ENCODE measurements around the gene JAZF1.

JAZF1 gene

DNA sequence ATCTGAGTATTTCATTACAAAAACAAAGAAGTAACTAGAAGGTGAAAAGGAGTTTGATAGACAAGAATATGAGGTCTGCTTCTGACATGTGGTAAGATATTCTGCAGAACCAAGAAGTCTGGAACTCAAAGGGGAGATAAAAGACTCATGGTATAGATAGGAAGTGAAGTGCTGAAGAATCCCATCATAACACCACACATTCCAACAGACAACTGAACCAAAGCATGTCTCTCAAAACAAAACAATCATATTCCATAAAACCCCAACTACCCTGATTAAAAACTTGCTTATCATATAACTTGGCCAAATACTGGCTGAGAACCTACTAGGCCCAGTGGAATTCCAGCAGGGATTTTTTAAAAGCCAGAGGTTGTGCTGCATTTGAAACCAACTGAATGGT, 178.7 kb downstream of the JAZF1 start:
- DNase-seq, result no peak

- DNase-seq, result no peak
These were observed 180.8 kb downstream of the JAZF1 start for GRCh38 chr7:27999829-28000228.

DNA sequence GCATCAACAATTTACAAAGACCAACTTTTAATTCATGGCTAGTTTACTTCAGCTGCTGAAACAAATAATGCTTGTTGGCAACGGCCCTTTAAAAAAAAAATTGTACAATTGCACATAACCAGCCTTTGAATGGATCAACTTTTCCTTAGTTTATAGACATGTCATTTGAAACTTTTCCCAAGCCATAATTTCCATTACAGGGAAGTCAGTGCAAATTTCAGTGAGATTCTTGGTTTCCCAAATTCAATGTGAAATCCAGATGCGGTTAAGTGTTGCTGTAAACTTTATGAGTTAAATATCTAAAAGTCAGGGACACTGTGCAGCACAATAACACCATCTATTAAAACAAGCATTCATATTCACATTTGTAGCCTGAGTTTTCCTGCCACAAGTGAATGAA, 182.2 kb downstream of the JAZF1 start:
- DNase-seq, result no peak

DNA sequence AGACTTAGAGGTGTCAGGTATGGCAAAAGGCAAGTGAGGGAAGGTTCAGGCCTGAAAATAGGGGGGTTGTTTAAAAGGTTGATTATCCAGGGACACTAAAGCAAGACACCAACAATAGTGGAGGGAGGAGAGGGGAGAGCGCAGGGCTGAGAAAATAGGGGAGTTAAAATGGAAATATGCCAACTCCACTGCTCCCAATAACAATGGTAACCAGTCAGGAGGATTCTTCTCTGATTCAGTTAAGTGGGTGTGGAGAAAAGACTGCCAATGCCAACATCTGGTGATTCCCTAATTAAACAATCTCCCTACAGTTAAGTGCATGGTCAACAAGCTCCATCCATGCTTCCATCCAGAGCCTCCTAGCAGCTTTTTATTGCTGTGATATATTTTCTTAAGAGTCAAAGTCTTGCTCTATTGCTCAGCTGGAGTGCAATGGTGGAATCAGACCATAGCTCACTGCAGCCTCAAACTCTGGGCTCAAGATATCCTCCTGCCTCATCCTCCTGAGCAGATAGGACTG, 183.3 kb downstream of the JAZF1 start:
- no peak for DNase-seq

- no peak for DNase-seq
These were observed 184.5 kb downstream of the JAZF1 start for GRCh38 chr7:27996141-27996540.

GRCh38 chr7:27995228-27995627, 185.4 kb downstream of the JAZF1 start:
- DNase-seq, result no peak

DNA sequence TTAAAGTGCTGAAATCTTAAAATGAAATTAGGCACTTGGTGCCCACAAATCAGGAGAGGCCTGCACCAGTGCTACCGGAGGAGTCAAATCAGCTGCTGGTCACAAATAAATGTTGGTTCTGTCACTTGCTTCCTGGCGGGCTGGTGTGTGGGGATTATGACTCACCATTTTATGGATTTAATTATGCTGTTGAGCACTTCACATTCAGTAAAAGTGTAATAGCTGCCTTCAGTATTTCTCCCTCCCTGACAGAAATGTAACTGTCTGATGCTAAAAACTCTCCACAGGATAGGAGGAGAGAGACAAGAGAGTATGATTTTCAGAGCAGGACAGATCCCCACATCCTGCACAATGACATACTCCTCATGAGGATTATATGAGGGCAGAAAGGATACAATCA, 186.0 kb downstream of the JAZF1 start:
- no peak for DNase-seq

DNA sequence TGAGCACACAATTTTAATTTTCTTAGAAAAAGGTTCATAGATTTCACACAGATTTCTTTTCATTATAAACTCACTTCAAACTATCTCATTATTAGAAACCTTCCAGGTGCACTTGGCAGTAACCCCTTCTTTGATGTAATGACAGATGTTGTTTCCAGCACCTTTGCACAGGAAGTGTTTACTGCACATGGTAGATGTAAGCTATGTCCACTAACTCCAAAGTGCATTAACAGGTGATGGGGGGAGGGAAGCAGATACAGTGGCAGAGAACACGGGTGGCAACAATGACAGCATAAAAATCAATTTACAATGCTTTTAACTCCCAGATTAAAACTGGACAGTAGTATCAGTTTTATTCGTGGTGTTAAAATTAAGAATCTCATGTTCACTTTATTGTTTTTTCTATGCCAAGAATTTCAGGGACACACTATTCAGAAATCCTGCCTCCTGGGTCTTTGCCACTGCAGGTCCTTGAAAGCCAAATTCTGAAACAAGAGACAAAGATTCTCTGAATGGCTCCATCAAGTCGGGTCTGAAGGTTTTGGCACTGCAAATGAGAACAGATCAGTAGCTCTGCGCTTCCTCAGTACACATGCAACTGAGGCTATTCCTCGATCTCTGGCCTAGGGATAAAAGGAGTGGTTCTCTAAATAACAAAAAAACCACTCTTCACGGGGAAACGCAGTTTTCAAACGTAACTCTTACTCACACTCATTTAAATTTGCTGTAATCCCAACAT, 187.7 kb downstream of the JAZF1 start:
- DNase-seq, result no peak

DNA sequence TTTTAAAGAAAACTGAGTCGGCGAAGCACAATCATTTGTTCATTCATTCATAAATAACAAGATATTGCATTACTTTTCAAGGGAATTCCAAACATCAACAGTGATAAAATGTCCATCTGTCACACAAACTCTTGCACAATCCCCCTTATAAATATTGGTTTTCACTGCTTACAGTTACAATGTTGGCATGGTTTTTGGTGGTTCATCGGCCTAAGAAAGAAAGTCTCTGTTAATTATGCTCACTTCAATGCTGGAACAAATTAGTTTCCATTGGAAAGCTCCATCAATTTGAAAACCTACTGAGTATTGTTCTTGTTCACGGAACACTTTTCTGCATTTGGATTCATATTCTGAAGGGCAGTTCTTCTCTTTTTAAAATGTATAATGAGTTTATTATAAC, 188.5 kb downstream of the JAZF1 start:
- no peak for DNase-seq

- no peak for DNase-seq
These were observed 189.5 kb downstream of the JAZF1 start for GRCh38 chr7:27991006-27991528.

- no peak for DNase-seq
These were observed 204.1 kb downstream of the JAZF1 start for GRCh38 chr7:27976531-27976930.

DNA sequence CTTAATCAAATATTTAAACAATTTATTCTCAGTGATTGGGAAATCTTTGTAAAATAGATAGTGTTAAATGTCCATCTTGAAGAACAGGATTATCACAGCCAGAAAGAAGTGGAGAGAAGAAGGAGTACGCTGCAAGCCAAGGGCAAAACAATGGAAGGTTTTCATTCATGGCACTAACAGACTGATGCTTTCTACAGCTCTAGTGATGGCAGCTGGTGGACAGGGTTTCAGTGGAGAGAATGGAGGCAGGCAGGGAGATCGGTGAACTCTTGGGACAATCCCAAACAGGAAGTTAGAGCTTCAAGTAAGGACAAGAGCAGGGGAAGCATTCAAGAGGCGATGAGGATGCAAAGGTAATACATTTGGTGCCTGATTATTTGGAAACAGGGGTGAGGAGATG, 207.0 kb downstream of the JAZF1 start:
- no peak for DNase-seq

- no peak for DNase-seq
These were observed 208.3 kb downstream of the JAZF1 start for GRCh38 chr7:27972276-27972675.

- DNase-seq, result no peak
These were observed 209.3 kb downstream of the JAZF1 start for GRCh38 chr7:27971171-27971812.

- DNase-seq, result no peak
These were observed 210.2 kb downstream of the JAZF1 start for GRCh38 chr7:27970350-27970749.

DNA sequence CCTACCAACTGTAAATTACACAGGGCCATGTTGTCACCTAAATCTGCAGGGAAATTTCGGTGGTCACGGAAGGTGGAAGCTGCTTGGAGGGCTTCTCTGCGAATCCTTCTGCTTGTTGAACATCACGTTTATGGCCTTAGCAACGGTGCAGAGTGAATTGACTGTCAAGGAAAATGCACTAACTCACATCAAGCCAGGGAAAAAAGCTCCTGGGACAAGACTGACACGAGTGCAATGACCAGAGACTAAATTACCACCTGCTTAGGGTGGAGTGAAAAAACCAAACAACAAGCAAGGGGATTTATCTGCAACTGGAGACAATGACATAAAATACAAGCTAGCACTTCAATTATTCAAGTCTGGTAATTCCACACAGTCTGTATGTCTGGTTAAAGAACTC, 211.2 kb downstream of the JAZF1 start:
- no peak for DNase-seq

DNA sequence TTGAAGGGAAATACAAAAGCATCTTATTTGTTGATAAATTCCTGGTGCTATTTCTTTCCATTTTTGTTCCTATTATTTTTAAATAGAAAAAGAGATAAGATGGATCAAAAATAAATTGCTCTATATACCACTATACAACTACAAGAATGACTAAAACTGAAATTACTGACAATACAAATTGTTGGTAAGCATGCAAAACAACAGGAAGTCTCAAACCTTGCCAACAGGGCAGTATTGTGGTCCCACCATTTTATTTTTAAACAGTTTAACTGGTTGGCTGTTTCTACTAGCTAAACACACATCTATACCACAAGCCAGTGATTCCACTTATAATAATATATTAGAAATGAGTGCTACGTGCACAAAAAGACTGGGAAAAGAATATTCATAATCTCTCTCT, 213.0 kb downstream of the JAZF1 start:
- no peak for DNase-seq

DNA sequence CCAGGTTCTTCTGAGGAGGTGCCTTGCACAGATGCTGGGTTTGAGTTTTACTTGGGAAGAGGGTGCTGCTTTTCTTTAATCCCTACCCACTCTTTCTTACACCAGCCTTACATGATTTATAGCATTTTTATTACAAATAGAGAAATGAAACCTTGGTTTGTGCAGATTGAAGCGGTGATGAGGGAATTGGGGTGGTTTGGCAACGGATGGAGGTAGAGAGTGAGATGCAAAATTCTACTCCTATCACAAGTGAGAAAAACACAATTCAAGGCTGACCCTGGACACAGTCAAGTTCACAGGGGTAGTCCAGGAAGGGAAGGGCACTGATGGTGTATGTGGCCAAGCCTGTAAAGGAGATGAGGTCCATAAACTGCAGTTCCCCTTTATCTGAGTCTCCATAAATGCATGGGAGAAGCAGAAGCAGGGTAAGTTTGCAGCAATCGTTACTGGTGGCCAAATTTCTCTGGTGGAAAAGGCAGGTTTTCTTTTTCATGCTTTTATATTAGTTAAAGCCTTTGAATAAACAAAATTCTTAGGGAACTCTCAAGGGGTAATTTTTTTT, 214.3 kb downstream of the JAZF1 start:
- no peak for DNase-seq

- DNase-seq, result no peak
These were observed 214.9 kb downstream of the JAZF1 start for GRCh38 chr7:27965650-27966049.

GRCh38 chr7:27964820-27965219, 215.8 kb downstream of the JAZF1 start:
- DNase-seq, result no peak

GRCh38 chr7:27963056-27963455, 217.5 kb downstream of the JAZF1 start:
- no peak for DNase-seq

DNA sequence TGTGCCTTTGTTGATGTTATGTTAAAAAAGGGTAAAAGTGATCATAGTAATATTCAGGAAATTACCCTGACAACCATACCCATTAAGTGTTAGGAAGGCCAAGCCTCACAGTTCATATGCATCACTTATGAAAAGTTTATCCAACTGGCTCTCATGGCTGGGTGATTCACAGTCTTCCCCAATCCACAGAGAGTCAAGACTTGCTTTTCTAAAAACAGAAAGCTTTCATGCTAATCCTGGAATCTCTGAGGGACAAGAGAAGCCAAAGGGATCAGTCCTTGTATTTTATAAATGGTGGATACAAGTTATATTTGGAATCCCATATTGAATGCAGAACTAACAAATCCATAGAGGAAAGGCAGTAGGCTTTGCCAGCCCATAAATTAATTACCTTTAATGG, 218.3 kb downstream of the JAZF1 start:
- no peak for DNase-seq

- no peak for DNase-seq
These were observed 219.3 kb downstream of the JAZF1 start for GRCh38 chr7:27961255-27961654.

- no peak for DNase-seq
These were observed 220.2 kb downstream of the JAZF1 start for GRCh38 chr7:27960415-27960814.
